NCI-H2081 (cell line): ENCODE measurements around the gene NAB2.
"Not testable (repeated sequence)": the region's sequence is repeated elsewhere in the genome, so short reads cannot be mapped to it uniquely, and the experiment has no call there.

Source experiments
- DNase-seq, 2 experiments: peaks; one replicate each; lab custom pipeline; 2025; lab: John Stamatoyannopoulos, UW

The NAB2 gene

GRCh38 chr12:57088354-57089270 is at the start of gene NAB2:
TSS of gene NAB2 (plus strand) at chr12:57089114. CDS start at chr12:57089272, 158 bp downstream.
- DNase-seq, result peak; percentile 84 to 86

DNA sequence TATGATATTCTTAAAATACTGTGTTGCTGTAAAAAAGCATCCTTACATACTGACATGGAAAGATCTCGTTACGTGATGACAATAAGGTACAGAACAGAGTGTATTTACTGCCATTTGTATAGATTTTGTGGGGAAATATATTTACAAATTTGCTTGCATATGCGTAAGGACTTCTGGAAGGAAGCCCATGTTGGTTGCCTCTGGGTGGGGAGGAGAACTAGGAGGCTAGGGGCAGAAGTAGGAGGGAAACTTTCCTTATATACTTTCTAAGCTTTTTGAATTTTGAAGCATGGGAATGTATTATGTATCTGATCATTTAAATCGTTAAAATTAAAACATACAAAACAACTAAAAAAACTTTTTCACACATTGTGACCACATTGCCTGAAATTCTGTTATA is 48.7 kb upstream of the NAB2 start:
- no peak for DNase-seq

- DNase-seq, result no peak
Measured at GRCh38 chr12:57040750-57041149, 48.2 kb upstream of the NAB2 start.

- DNase-seq, result no peak
Measured at GRCh38 chr12:57042695-57043094, 46.2 kb upstream of the NAB2 start.

DNA sequence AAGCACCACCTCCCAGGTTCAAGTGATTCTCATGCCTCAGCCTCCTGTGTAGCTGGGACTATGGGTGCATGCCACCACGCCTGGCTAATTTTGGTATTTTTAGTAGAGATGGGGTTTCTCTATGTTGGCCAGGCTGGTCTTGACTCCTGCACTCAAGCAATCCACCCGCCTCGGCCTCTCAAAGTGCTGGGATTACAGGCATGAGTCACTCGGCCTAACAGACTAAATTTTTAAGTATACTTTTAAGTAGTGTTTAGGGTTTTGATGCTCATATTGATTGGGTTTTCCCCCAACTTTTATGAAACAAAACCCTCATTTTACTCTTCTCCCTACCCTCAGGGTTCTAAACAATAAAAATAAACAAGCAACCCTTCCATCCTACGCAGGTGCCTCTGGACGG is 44.4 kb upstream of the NAB2 start:
- DNase-seq, result no peak

- no peak for DNase-seq
Measured at GRCh38 chr12:57044889-57045288, 44.0 kb upstream of the NAB2 start.

DNA sequence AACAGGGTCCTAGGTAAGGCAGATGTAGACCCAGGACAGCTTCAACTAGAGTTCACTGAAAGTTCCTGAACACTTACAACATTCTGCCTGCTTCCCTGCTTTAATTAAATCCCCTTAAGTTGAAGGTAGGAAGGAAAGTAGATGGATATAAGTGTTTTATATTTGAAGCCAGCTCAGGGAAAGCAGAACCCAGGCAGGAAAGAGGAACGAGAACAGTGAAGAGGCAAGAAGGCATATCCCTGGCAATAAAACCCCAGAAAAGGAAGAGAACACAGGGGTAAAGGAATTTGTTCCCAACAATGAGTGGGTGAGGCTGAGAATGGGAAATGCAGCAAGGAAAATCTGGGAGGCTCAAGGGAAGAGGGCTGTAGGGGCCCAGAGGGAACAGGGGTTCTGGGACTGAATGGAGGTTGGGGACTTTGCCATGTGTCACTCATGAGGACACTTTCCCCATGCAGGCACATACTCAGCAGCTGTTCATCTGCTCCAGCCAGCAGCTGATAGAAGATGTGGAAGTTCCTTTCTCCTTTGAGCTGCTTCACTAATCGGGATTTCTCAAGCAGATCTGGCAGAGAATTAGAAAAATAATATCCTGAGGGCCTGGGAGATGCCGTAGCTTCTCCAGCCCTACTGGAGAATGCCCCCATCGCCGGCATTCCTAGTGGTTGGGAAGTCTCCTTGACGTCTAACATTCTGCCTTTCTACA is 42.7 kb upstream of the NAB2 start:
- no peak for DNase-seq

DNA sequence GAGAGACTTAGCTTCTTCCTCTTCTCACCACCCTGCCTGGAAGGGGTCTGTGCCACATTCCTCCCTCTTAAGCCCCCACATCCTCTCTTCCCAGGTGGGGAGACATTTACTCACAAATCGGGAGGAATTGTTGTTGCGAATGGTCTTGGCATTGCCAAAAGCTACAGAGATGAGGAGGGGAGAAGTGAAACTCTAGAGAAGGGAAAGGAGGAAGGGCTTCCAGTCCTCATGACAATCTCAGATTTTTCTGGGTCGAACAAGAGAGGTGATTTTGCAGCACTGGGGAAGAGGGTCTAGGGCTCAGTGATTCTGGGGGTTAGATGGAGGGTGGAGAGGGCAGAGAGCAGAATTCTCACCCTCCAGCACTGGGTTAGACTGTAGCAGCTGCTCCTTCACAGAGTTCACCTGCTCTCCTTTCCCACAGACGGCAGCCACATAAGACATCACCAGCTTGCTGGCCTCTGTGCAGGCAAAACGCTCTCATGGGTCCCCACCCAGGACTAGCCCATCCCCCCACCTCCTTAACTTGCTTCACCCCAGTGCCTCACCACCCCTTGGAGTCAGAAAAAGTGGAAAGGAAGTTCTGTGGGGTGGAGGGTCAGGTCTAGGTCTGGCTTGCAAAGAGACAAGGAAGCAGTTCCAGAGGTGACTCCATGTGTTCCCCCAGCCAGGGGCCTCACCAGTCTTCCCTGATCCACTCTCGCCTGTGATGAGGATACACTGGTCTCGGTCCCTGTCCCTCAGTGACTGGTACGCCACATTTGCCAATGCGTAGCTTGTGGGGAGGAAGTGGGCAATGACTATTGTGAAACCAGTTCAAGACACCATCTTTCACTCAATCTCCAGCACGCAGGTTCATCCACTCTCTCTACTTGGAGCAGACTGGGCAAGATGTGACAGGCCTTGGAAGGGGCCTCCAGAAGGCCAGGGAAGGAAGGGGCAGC is 41.7 kb upstream of the NAB2 start:
- no peak for DNase-seq

- DNase-seq, result no peak
Measured at GRCh38 chr12:57047981-57048380, 40.9 kb upstream of the NAB2 start.

DNA sequence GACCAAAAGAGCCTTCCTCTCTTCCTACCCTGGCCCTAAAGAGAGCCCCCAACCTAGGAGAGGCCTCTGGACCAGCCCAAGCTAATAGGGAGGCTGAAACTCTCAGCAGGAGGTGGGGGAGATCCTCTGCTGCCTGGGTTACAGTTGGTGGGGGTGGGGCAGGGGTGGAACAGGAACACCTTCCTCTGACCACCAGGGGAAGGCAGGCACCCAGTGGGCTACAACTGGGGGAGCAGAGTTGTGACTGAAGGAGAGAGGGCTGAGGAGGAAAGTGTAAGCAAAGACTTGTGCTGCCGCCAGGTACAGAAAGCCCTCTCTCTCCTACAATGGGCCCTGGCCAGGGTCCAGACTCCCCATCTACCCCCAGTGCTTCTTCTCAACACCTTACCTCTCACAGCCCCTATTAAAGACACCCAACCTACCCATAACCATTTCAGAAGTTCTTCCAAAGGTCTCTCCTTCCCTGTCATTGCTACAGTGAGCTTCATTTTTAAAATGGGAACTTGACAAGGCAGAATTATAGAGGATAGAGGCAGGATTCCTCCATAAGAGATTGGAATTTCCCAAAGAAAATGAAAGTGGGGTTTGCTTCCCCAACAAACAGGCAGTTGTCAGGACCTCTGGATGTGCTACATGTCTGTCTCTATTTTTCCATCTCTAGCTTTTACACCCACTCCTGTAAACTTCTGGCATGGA is 40.3 kb upstream of the NAB2 start:
- DNase-seq, result no peak

- no peak for DNase-seq
Measured at GRCh38 chr12:57049119-57049446, 39.8 kb upstream of the NAB2 start.

DNA sequence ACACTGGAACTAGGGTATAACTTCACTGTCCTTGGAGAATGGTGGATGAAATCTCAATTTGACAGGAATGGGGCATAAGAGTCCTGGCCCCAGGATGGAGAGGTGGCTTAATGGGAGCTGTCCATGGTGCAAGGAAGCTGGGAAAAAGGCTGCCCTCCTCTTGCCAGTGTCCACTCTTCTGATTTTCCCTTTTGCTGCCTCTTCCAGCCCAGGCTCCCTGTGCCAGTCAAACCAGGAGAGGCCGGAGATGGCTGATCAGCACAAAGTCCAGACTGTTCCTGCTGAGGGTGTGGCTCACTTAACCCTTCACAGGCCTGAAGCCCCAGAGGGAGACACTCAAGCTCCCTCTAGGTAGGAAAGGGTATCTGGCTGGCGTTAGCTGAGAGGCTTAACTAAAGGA is 39.0 kb upstream of the NAB2 start, which contains the start of gene MYO1A:
MYO1A (minus strand) TSS at position 240 of the 400 bp plus-strand sequence. CDS start 1,806 bp downstream, outside the sequence.
- DNase-seq, result no peak

DNA sequence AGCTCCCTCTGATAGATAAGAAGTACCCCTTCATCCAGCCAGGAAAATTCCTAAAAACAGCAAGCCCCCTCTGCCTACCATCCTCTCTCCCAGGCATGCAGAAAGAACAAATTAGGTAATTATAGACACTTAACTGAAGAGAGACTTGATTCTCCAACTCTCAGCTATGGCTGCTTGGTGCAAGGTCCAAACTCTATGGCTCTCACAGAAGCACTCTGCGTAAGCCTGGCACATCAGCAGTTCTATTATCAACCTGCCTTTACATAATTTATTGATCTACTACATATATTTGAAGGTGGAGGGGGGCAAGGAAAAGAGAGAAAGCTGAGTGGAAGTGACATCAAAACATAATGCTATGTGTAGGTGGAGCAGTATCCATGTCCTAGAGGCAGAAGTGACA is 37.9 kb upstream of the NAB2 start:
- no peak for DNase-seq

DNA sequence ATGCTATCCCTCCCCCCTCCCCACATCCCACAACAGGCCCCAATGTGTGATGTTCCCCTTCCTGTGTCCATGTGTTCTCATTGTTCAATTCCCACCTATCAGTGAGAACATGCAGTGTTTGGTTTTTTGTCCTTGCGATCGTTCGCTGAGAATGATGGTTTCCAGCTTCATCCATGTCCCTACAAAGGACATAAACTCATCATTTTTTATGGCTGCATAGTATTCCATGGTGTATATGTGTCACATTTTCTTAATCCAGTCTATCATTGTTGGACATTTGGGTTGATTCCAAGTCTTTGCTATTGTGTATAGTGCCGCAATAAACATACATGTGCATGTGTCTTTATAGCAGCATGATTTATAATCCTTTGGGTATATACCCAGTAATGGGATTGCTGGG is 35.8 kb upstream of the NAB2 start:
- DNase-seq, result not testable (repeated sequence)

GRCh38 chr12:57053901-57054300 is 35.0 kb upstream of the NAB2 start:
- not testable (repeated sequence) for DNase-seq

DNA sequence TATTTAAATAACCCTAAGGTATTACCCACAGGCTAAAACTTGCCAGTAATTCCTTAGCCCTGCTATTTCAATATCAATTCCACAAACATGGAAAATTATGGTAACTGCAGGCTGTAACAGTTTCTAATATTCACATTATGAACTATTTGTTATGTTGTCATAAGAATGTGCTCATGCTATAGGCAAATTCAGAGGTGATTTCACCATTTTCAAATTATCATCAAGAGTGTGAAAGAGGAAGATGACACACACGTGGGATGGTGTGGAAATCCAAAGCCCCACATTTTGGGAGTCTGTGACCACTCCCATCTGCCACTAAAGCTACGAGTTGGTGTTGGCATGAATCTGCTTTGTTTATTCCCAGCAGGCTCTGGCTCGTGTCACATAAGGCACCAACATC is 33.1 kb upstream of the NAB2 start:
- no peak for DNase-seq

DNA sequence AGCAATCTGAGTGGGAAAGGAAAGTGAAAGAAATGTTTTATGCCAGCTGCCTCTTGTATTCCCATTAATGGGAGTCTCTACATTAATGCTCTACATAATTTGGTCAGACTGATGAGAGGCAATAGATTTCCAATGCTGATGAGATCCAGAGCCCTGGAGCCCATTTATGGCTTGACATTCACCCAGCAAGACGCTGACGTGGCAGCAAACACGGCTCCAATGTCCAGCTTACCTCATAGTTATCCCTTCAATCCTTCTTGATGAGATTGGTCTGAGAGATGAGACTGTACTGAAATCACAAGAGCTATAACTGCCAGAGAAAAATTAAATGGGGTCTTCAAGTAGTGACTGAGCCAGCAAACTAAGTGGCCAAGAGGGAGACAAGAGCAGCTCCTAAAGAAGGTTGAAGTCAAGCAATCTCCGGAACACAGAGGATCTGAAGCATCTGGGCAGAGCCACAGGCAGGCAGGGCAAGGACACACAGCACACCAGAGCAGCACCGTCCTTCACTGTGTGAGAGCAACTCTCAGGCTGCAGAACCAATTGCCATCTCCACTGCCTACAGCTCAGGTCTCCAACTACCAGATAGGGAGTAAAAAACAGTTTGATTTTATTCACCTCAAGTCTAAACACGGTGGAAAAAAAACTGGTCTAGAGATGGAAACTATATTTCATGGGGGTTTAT is 31.7 kb upstream of the NAB2 start:
- no peak for DNase-seq

DNA sequence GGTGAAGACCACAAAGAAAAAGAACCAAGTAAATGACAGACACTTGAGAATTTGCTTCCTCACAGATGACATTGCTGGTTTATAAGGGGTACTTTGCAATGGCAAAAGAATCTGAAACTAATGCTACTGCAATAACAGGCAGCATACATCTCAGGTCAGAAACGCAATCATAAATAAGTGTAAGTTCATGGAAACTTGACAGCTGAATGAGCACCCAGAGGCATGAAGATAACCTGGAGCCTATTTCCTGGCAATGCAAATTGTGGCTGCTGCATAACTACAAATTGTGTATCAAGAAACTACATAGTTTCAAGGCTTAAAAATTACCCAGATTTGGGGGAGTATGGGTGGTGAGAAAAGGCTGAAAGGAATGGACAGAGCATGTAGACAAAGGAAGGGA is 30.5 kb upstream of the NAB2 start:
- DNase-seq, result no peak

DNA sequence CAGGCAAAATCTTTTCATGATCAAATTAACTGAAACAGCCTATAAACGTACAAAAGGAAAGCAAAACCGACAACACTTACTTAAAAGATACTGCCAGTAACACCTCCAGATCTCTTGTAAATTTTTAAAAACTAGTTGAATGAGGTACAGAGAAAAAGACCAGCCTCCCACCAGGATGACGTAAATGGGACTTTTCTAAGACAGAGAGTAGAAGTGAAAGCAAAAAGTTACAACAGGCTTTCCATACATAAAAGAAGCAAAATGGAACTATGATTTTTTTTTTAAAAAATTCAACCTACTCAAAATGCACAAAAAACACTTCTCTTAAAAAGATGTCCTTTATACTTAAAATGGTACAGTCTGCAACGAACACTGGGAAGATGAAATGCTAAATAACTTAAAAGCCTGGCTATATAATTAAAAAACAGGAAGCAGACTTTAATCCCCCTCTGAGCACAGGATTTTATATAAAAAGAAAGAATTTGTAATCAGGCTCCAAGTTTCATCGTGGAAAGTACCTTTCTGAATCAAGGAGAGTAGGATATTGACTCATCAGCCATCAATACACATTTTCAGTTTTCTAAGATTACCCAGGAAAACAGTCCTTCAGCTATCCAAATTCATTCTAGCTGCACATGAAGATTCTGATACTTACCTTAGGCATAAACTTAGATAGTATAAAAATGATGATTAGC is 24.8 kb upstream of the NAB2 start:
- no peak for DNase-seq

- DNase-seq, result no peak
Measured at GRCh38 chr12:57066245-57066644, 22.7 kb upstream of the NAB2 start.
